Common myeloid progenitor, CD34-positive (primary cell): Measurements from ENCODE around the gene PCSK4.
"Not testable (repeated sequence)": the region's sequence is repeated elsewhere in the genome, so short reads cannot be mapped to it uniquely, and the experiment has no call there.

Experiments used
- CTCF ChIA-PET: fragments of 350-600 bp; sonication (Branson Sonifier 250); formaldehyde crosslinking; loops from one replicate; lab custom pipeline; 2021; ENCODE audit warnings: antibody characterized with exemption; lab: Charles Lee
- POLR2A ChIA-PET: fragments of 350-600 bp; sonication (Branson Sonifier 250); formaldehyde crosslinking; loops from one replicate; lab custom pipeline; 2021; ENCODE audit warnings: antibody characterized with exemption; lab: Charles Lee
- DNase-seq, 3 donors: peaks; one replicate each; pipeline versions ENCODE4 v3.0.0 to v3.0.0-alpha.2; 2013
- H3K27ac ChIP-seq, 2 experiments: 1 replicate in 1 of 2; 2 replicates in 1 of 2; pipeline ENCODE4 v1.7.0; 2013; ENCODE audit warnings: inconsistent platforms in 2 of 2, low read length in 2 of 2, mild to moderate bottlenecking in 2 of 2, low read depth in 1 of 2, moderate library complexity in 1 of 2; ENCODE audit not compliant: severe bottlenecking in 2 of 2, insufficient read depth in 1 of 2, poor library complexity in 1 of 2
- H3K27me3 ChIP-seq, 5 experiments: replicated peaks in 2 of 5; 1 replicate in 3 of 5; 2 replicates in 2 of 5; pipeline versions ENCODE4 v1.6.1 to v1.7.0; 2013; ENCODE audit warnings: low read length in 4 of 5, mild to moderate bottlenecking in 2 of 5, moderate library complexity in 2 of 5, inconsistent platforms in 1 of 5; ENCODE audit not compliant: insufficient read depth in 5 of 5, control insufficient read depth in 4 of 5
- H3K36me3 ChIP-seq, 4 experiments: 1 replicate in 2 of 4; 2 replicates in 2 of 4; pipeline versions ENCODE4 v1.6.1 to v1.7.0; 2013; ENCODE audit warnings: low read length in 3 of 4, control low read depth in 1 of 4, mild to moderate bottlenecking in 1 of 4; ENCODE audit not compliant: control insufficient read depth in 4 of 4, insufficient read depth in 4 of 4
- H3K4me1 ChIP-seq, 4 experiments: 1 replicate in 3 of 4; 2 replicates in 1 of 4; pipeline versions ENCODE4 v1.6.1 to v1.7.1; 2013; ENCODE audit warnings: low read length in 3 of 4, mild to moderate bottlenecking in 3 of 4, control low read depth in 1 of 4, inconsistent platforms in 1 of 4, moderate library complexity in 1 of 4; ENCODE audit not compliant: control insufficient read depth in 4 of 4, insufficient read depth in 4 of 4; ENCODE audit errors: control extremely low read depth in 1 of 4
- H3K4me3 ChIP-seq, 7 experiments: 1 replicate in 4 of 7; 2 replicates in 3 of 7; pipeline versions ENCODE4 v1.5.1 to v1.7.0; 2013; ENCODE audit warnings: mild to moderate bottlenecking in 7 of 7, low read length in 6 of 7, moderate library complexity in 6 of 7, inconsistent platforms in 2 of 7, low read depth in 2 of 7, control low read depth in 1 of 7; ENCODE audit not compliant: insufficient read depth in 4 of 7, control insufficient read depth in 1 of 7; ENCODE audit errors: extremely low read depth in 1 of 7
- H3K9me3 ChIP-seq, 5 experiments: 1 replicate in 4 of 5; 2 replicates in 1 of 5; pipeline versions ENCODE4 v1.6.1 to v1.7.1; 2013; ENCODE audit warnings: low read length in 4 of 5, mild to moderate bottlenecking in 2 of 5, inconsistent platforms in 1 of 5, low read depth in 1 of 5, moderate library complexity in 1 of 5; ENCODE audit not compliant: control insufficient read depth in 4 of 5, insufficient read depth in 2 of 5; ENCODE audit errors: control extremely low read depth in 1 of 5
- WGBS: methylation state at CpG from one replicate; pipeline ENCODE4 v1.1.5; 2013; ENCODE audit not compliant: insufficient coverage; 5-methylcytosine and 5-hydroxymethylcytosine counted together

The PCSK4 gene

GRCh38 chr19:1532003-1532402 lies 41.9 kb upstream of the PCSK4 start:
- H3K4me3 ChIP-seq = no peak overlapping the region
- DNase-seq = no peak
- no peaks in the 10 kb centered on the region for H3K4me1 ChIP-seq
- CTCF ChIA-PET = no interaction called here
- POLR2A ChIA-PET = no interaction called here
- H3K27ac ChIP-seq = no peak overlapping the region
- 80% methylated on average over 3 of the region's 9 CpGs for WGBS
- no peaks in the 10 kb centered on the region for H3K36me3 ChIP-seq
- H3K9me3 ChIP-seq = no peaks in the 10 kb centered on the region
- H3K27me3 ChIP-seq = peaks cover 0 to 22% (median 2%) of the 10 kb centered on the region in 5 experiments

DNA sequence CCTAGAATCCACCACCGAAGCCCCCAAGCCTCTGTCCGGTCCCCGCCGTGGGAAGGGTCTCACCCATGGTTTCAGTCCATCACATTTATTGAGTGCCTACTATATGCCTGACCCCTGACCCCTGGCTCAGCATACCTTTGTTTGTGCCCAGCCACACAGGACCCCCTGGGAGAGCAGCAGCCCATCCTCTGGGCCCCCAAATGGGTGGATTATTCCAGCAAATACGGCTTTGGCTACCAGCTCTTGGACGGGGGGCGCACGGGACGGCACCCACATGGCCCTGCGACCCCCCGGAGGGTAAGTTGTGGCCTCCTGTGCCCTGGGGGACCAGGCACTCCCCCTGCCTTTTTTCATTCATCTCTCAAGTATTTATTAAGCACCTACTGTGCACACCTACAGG lies 41.4 kb upstream of the PCSK4 start:
- ChIA-PET CTCF (no interaction called here), POLR2A (no interaction called here)
- WGBS = 89% methylated on average over 11 of the region's 11 CpGs
- Histone ChIP-seq H3K27me3 (peaks cover 0 to 26% (median 2%) of the 10 kb centered on the region in 5 experiments), H3K4me3 (no peak overlapping the region), H3K36me3 (no peaks in the 10 kb centered on the region), H3K27ac (no peak overlapping the region), H3K9me3 (no peaks in the 10 kb centered on the region), H3K4me1 (no peaks in the 10 kb centered on the region)
- DNase-seq = no peak

DNA sequence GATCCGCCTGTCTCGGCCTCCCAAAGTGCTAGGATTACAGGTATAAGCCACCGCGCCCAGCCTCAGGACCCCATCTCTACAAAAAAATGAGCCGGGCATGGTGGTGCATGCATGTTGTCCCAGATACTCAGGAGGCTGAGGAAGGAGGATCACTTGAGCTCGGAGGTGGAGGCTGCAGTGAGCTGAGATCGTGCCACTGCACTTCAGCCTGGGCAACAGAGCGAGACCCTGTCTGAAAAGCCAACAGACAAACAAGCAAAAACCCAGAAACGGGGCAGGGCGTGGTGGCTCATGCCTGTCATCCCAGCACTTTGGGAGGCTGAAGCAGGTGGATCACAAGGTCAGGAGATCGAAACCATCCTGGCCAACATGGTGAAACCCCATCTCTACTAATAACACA lies 40.7 kb upstream of the PCSK4 start:
- POLR2A ChIA-PET, CTCF ChIA-PET: not testable (repeated sequence)
- H3K27me3 ChIP-seq = peaks cover 0 to 33% (median 2%) of the 10 kb centered on the region in 5 experiments

DNA sequence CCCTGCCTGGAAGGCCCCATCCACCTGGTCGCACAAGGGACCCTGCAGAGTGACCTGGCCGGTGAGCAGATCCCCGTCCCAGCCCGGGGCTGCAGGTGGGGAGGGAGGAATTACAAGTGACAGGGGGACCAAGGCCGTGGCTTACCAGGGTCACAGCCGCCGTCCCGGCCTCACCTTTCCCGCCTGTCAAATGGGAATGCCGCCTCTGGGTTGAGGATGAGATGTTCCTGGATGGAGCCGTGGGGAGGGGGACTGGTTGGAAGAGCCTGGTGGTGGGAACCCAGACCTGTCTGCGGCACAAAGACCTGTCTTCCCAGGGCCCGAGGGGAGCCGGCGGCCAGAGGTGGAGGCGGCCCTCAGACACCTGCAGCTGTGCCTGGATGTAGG lies 39.3 kb upstream of the PCSK4 start:
- Histone ChIP-seq H3K27ac (no peak overlapping the region), H3K9me3 (no peaks in the 10 kb centered on the region), H3K4me1 (no peaks in the 10 kb centered on the region), H3K36me3 (no peaks in the 10 kb centered on the region), H3K4me3 (no peak overlapping the region), H3K27me3 (peaks cover 4 to 42% (median 9%) of the 10 kb centered on the region in 5 experiments)
- CTCF ChIA-PET = no interaction called here
- POLR2A ChIA-PET = no interaction called here
- WGBS = 88% methylated on average over 8 of the region's 16 CpGs
- no peak for DNase-seq

More for the DNA sequence above, 40.7 kb upstream of the PCSK4 start:
- not testable (repeated sequence) for H3K4me3 ChIP-seq, H3K4me1 ChIP-seq, H3K27ac ChIP-seq, H3K9me3 ChIP-seq, H3K36me3 ChIP-seq, DNase-seq
- 97% methylated on average over 7 of the region's 11 CpGs for WGBS

GRCh38 chr19:1528596-1529429 lies 38.7 kb upstream of the PCSK4 start:
- Histone ChIP-seq H3K36me3 (no peaks in the 10 kb centered on the region), H3K4me3 (no peak overlapping the region), H3K4me1 (peaks cover 0 to 2% (median 0%) of the 10 kb centered on the region in 4 experiments), H3K9me3 (no peaks in the 10 kb centered on the region), H3K27me3 (peaks cover 4 to 48% (median 12%) of the 10 kb centered on the region in 5 experiments), H3K27ac (no peak overlapping the region)
- 84% methylated on average over 20 of the region's 23 CpGs for WGBS
- DNase-seq = no peak
- POLR2A ChIA-PET = no interaction called here
- CTCF ChIA-PET = no interaction called here

DNA sequence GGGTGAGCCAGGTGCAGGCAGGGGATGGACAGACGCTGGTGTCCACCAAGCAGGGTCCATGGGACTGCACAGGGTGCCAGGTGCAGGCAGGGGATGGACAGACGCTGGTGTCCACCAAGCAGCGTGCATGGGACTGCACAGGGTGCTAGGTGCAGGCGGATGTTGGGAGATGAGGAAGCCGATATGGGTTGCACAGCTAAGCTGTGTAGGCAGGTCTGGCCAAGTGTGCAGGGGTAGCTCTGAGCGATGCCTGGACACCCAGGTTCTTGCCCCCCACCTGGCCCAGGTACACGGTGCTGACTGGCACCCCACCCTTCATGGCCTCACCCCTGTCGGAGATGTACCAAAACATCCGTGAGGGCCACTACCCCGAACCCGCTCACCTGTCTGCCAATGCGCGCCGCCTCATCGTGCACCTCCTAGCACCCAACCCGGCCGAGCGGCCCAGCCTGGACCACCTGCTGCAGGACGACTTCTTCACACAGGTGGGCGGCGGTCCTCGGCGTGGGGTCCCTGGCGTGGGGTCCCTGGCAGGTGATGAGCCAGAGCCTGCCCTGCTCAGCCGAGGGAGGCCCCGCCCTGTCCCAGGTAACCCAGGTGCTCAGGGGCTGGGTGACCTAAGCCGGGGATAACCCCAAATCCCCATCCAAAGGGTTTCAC lies 37.6 kb upstream of the PCSK4 start:
- H3K27me3 ChIP-seq = peaks cover 4 to 54% (median 18%) of the 10 kb centered on the region in 5 experiments
- no peak for DNase-seq
- no peak overlapping the region for H3K4me3 ChIP-seq
- no peak overlapping the region for H3K27ac ChIP-seq
- 83% methylated on average over 24 of the region's 27 CpGs for WGBS
- peaks cover 0 to 4% (median 0%) of the 10 kb centered on the region in 4 experiments for H3K4me1 ChIP-seq
- H3K9me3 ChIP-seq = no peaks in the 10 kb centered on the region
- POLR2A ChIA-PET = no interaction called here
- H3K36me3 ChIP-seq = no peaks in the 10 kb centered on the region
- CTCF ChIA-PET = no interaction called here
